GM13976 (cell line): ENCODE measurements around the gene HTT.

Experiments
- DNase-seq: peaks from one replicate; pipeline ENCODE4 v3.0.0; 2012; ENCODE audit warnings: low spot score
- CTCF ChIP-seq: IDR thresholded peaks from 2 replicates; pipeline ENCODE4 v1.5.1; 2012; ENCODE audit warnings: borderline replicate concordance, mild to moderate bottlenecking; ENCODE audit not compliant: insufficient read depth; ENCODE audit errors: extremely low read depth, missing control alignments, control extremely low read depth
- in situ Hi-C: fragments of 300-500 bp; cut with MboI; formaldehyde crosslinking; loops from one replicate; pipeline ENCODE4 v1.12.0; 2022; ENCODE audit warnings: low sequenced_read_pairs, mixed read lengths, inconsistent platforms; ENCODE audit not compliant: unreplicated experiment

The HTT gene

GRCh38 chr4:3031357-3032082, 43.0 kb upstream of the HTT start:
- TF ChIP-seq CTCF, result no peak
- in situ Hi-C loops, result loop anchor here (10.0 kb wide), 1 partner anchor 57 kb away; no protein-coding TSS in a partner anchor
- DNase-seq, result no peak

- DNase-seq, result no peak
- in situ Hi-C loops, result loop anchor here (10.0 kb wide), 1 partner anchor 59 kb away; no protein-coding TSS in a partner anchor
- TF ChIP-seq CTCF, result no peak
Observed at GRCh38 chr4:3034231-3034630, 40.2 kb upstream of the HTT start.

- DNase-seq, result no peak
- no peak for TF ChIP-seq CTCF
- in situ Hi-C loops, result loop anchor here (10.0 kb wide), 1 partner anchor 60 kb away; no protein-coding TSS in a partner anchor
Observed at GRCh38 chr4:3035249-3035648, 39.2 kb upstream of the HTT start.

- in situ Hi-C loops, result loop anchor here (10.0 kb wide), 1 partner anchor 61 kb away; no protein-coding TSS in a partner anchor
- no peak for DNase-seq
- TF ChIP-seq CTCF, result no peak
Observed at GRCh38 chr4:3035674-3036073, 38.8 kb upstream of the HTT start.

- in situ Hi-C loops, result loop anchor here (10.0 kb wide), 1 partner anchor 62 kb away; no protein-coding TSS in a partner anchor
- DNase-seq, result no peak
- no peak for TF ChIP-seq CTCF
Observed at GRCh38 chr4:3036131-3036952, 38.1 kb upstream of the HTT start.

GRCh38 chr4:3037957-3038461, 36.5 kb upstream of the HTT start:
- in situ Hi-C loops, result loop anchor here (10.0 kb wide), 1 partner anchor 63 kb away; no protein-coding TSS in a partner anchor
- TF ChIP-seq CTCF, result no peak
- DNase-seq, result no peak
